HepG2 (cell line): ENCODE measurements around the gene ALCAM. TPM values are rescaled to one million over a fixed set of nuclear protein-coding genes. Genes with fewer than 3 reads are reported as not detected.

Experiments
- ATAC-seq: fragments of 200-7000 bp; cut with Tn5 transposase; 3 replicates; pipeline ENCODE4 v1.9.1; 2020; ENCODE audit warnings: mild to moderate bottlenecking, moderate library complexity
- BruUV-seq: library from RNA; stranded (reverse); fragments of 400-500 nt; replicated peaks from 2 replicates; lab custom pipeline; 2021; lab: Mats Ljungman, UMichigan
- CTCF ChIA-PET: fragments of 300-600 bp; formaldehyde crosslinking; extraction: SDS; loops from one replicate; lab custom pipeline; 2021; ENCODE audit warnings: low total read pairs, inconsistent platforms, low intra/inter-chr PET ratio; lab: Yijun Ruan, JAX
- POLR2A ChIA-PET: fragments of 350-600 bp; sonication (Branson Sonifier 250); formaldehyde crosslinking; loops from one replicate; lab custom pipeline; 2020; ENCODE audit warnings: antibody characterized with exemption, inconsistent platforms; lab: Yijun Ruan, JAX
- DNase-seq: peaks from one replicate; pipeline ENCODE4 v3.0.0-alpha.2; 2015; ENCODE audit warnings: low spot score
- FAIRE-seq: peaks from 3 replicates; lab custom pipeline; 2011; peaks lifted over from hg19 to GRCh38; lab: Jason Lieb, UNC
- H2AFZ ChIP-seq: one replicate; pipeline ENCODE4 v1.6.1; 2011; ENCODE audit warnings: low read length, inconsistent platforms
- H3K27ac ChIP-seq: fragments of 300-600 bp; 3 replicates; pipeline ENCODE4 v1.8.0; 2011; ENCODE audit warnings: mixed run types, mild to moderate bottlenecking, mixed read lengths, low read length, inconsistent platforms; ENCODE audit not compliant: insufficient read depth; ENCODE audit errors: extremely low read length
- H3K27me3 ChIP-seq, 2 experiments: fragments of 200-600 bp in 1 of 2; 2 replicates in 1 of 2; 3 replicates in 1 of 2; pipeline versions ENCODE4 v1.6.0 to v1.8.0; 2011; ENCODE audit warnings: low read length in 2 of 2, mild to moderate bottlenecking in 2 of 2, moderate library complexity in 2 of 2, inconsistent platforms in 1 of 2; ENCODE audit not compliant: insufficient read depth in 2 of 2, control insufficient read depth in 1 of 2
- H3K36me3 ChIP-seq, 2 experiments: fragments of 200-600 bp in 1 of 2; replicated peaks in 1 of 2; 2 replicates in 1 of 2; 3 replicates in 1 of 2; pipeline versions ENCODE4 v1.5.1 to v1.8.0; 2011; ENCODE audit warnings: low read length in 2 of 2, inconsistent platforms in 1 of 2; ENCODE audit not compliant: insufficient read depth in 2 of 2, control insufficient read depth in 1 of 2
- H3K4me1 ChIP-seq: 2 replicates; pipeline ENCODE4 v1.5.1; 2012; ENCODE audit warnings: low read length, inconsistent platforms; ENCODE audit not compliant: insufficient read depth
- H3K4me2 ChIP-seq: 2 replicates; pipeline ENCODE4 v1.6.0; 2011; ENCODE audit warnings: low read depth, low read length, inconsistent platforms
- H3K4me3 ChIP-seq, 3 experiments: fragments of 200-600 bp in 1 of 3; sonication (generic), shearing (Covaris generic) in 1 of 3; replicated peaks in 1 of 3; 2 replicates each; pipeline ENCODE4 v1.5.1; 2011 to 2016; ENCODE audit warnings: low read length in 3 of 3, inconsistent platforms in 2 of 3, low read depth in 2 of 3, mild to moderate bottlenecking in 2 of 3, control low read depth in 1 of 3, mixed read lengths in 1 of 3; ENCODE audit not compliant: insufficient read depth in 1 of 3
- H3K79me2 ChIP-seq: one replicate; pipeline ENCODE4 v1.6.1; 2011; ENCODE audit warnings: low read length, inconsistent platforms; ENCODE audit not compliant: insufficient read depth
- H3K9ac ChIP-seq: 2 replicates; pipeline ENCODE4 v1.6.0; 2011; ENCODE audit warnings: mild to moderate bottlenecking, low read depth, low read length, inconsistent platforms; ENCODE audit not compliant: insufficient read depth
- H3K9me3 ChIP-seq: 2 replicates; pipeline ENCODE4 v1.5.1; 2012; ENCODE audit warnings: mild to moderate bottlenecking, low read length
- H4K20me1 ChIP-seq: 2 replicates; pipeline ENCODE4 v1.6.0; 2011; ENCODE audit warnings: inconsistent platforms, mild to moderate bottlenecking, low read length, moderate library complexity; ENCODE audit not compliant: insufficient read depth
- CC2D1A ChIP-seq: sonication (generic); formaldehyde crosslinking; IDR thresholded peaks from 2 replicates; pipeline ENCODE4 v1.8.1; 2023; ENCODE audit warnings: mild to moderate bottlenecking, missing genetic modification reagents
- EEA1 ChIP-seq: sonication (generic); formaldehyde crosslinking; IDR thresholded peaks from 2 replicates; pipeline ENCODE4 v1.5.1; 2020; ENCODE audit warnings: mild to moderate bottlenecking, missing genetic modification reagents, borderline replicate concordance
- EED ChIP-seq: sonication (generic); formaldehyde crosslinking; IDR thresholded peaks from 2 replicates; pipeline ENCODE4 v1.5.0; 2020; ENCODE audit warnings: mild to moderate bottlenecking, missing genetic modification reagents
- ETV6 ChIP-seq: sonication (generic); formaldehyde crosslinking; conservative IDR thresholded peaks from 2 replicates; pipeline ENCODE4 v1.4.0; 2020; ENCODE audit warnings: missing genetic modification reagents
- GMEB2 ChIP-seq: IDR thresholded peaks from 2 replicates; pipeline ENCODE4 v1.6.1; 2016; ENCODE audit warnings: missing biosample characterization, missing genetic modification reagents, low read depth
- HMGA1 ChIP-seq: sonication (generic); formaldehyde crosslinking; conservative IDR thresholded peaks from 2 replicates; pipeline ENCODE4 v1.4.0; 2020; ENCODE audit warnings: missing genetic modification reagents
- KAT7 ChIP-seq: IDR thresholded peaks from 2 replicates; pipeline ENCODE4 v1.6.1; 2018; ENCODE audit warnings: borderline replicate concordance, missing compliant biosample characterization
- KDM2A ChIP-seq: sonication (generic); formaldehyde crosslinking; IDR thresholded peaks from 2 replicates; pipeline ENCODE4 v1.4.0; 2020; ENCODE audit warnings: low read depth, missing genetic modification reagents, borderline replicate concordance
- KDM4B ChIP-seq: sonication (generic); formaldehyde crosslinking; IDR thresholded peaks from 2 replicates; pipeline ENCODE4 v1.4.0; 2020; ENCODE audit warnings: missing genetic modification reagents
- REL ChIP-seq: sonication (generic); formaldehyde crosslinking; conservative IDR thresholded peaks from 2 replicates; pipeline ENCODE4 v1.8.0; 2022; ENCODE audit warnings: mild to moderate bottlenecking, missing genetic modification reagents, moderate library complexity
- TAF1 ChIP-seq: sonication (generic); formaldehyde crosslinking; IDR thresholded peaks from 2 replicates; pipeline ENCODE4 v1.4.0; 2020; ENCODE audit warnings: missing genetic modification reagents
- TAF15 ChIP-seq: fragments of 200-400 bp; formaldehyde crosslinking; IDR thresholded peaks from one replicate; pipeline ENCODE4 v1.6.1; 2018; ENCODE audit warnings: mild to moderate bottlenecking, low read depth, low read length; ENCODE audit not compliant: poor library complexity, severe bottlenecking
- TGIF2 ChIP-seq: IDR thresholded peaks from 2 replicates; pipeline ENCODE4 v1.6.1; 2016; ENCODE audit warnings: control low read depth, missing compliant biosample characterization
- ZGPAT ChIP-seq: IDR thresholded peaks from 2 replicates; pipeline ENCODE4 v1.6.1; 2016; ENCODE audit warnings: mild to moderate bottlenecking
- ZNF224 ChIP-seq: sonication (generic); formaldehyde crosslinking; IDR thresholded peaks from 2 replicates; pipeline ENCODE4 v1.5.0; 2020; ENCODE audit warnings: mild to moderate bottlenecking, missing genetic modification reagents
- ZNF644 ChIP-seq: IDR thresholded peaks from 2 replicates; pipeline ENCODE4 v1.6.1; 2016; ENCODE audit warnings: low read depth
- WGBS: methylation state at CpG from one replicate; pipeline ENCODE4 v1.1.6; 2017; ENCODE audit warnings: low lambda C conversion rate; 5-methylcytosine and 5-hydroxymethylcytosine counted together
- in situ Hi-C: cut with HindIII; loops from 2 replicates; pipeline ENCODE4 v1.10.0; 2017; ENCODE audit warnings: low pct_unique_long_range_greater_than_20kb; ENCODE audit not compliant: extremely low pct_ligation_motif_present
- intact Hi-C: fragments of 100-400 bp; cut with micrococcal nuclease; formaldehyde crosslinking; loops from one replicate; pipeline ENCODE4 v1.10.0; 2022; ENCODE audit not compliant: unreplicated experiment
- polyA plus RNA-seq, 8 experiments: library from polyadenylated mRNA; depleted of rRNA in 3 of 8; stranded (reverse) in 7 of 8; unstranded in 1 of 8; fragments of >200 nt; fragmentation: Illumina TruSeq in 4 of 8; extraction: Trizol in 4 of 8; gene quantifications; 2 replicates each; pipeline versions ENCODE4 v1.2.1 to v1.2.3, GENCODE V29; 2011 to 2016; ENCODE audit warnings: low read depth in 4 of 8, missing spikeins in 1 of 8, mixed read lengths in 1 of 8; ENCODE audit not compliant: insufficient read depth in 1 of 8
- total RNA-seq, 5 experiments: library from RNA; depleted of rRNA; stranded (reverse); fragments of >200 nt; fragmentation: Illumina TruSeq; extraction: Trizol; gene quantifications; 2 replicates each; pipeline ENCODE4 v1.2.3, GENCODE V29; 2016; ENCODE audit warnings: low read depth in 1 of 5

Gene ALCAM
- total and polyA plus RNA-seq, 2 of the 13 experiments (the other 11 are each of a cell fraction or from before 2014, with no cell fraction given), result 26.0 to 33.1 TPM

- H3K4me3 ChIP-seq, result no peak overlapping the region
- H3K27ac ChIP-seq, result no peak overlapping the region
- H3K27me3 ChIP-seq, result no peaks in the 10 kb centered on the region
- ATAC-seq (no peak), DNase-seq (no peak), FAIRE-seq (no peak)
- ChIA-PET CTCF (no interaction called here), POLR2A (no interaction called here)
- no peaks in the 10 kb centered on the region for H3K79me2 ChIP-seq
- H3K9ac ChIP-seq, result no peak overlapping the region
- TF ChIP-seq ZNF224 (CRISPR knock-in tag) (no peak), CC2D1A (CRISPR knock-in tag) (no peak), ETV6 (CRISPR knock-in tag) (no peak), EEA1 (CRISPR knock-in tag) (no peak)
- 5% methylated on average over 1 of the region's 1 CpG for WGBS
- no TSS peak for BruUV-seq
- no peaks in the 10 kb centered on the region for H4K20me1 ChIP-seq
- intact Hi-C loops (no loop called here), in situ Hi-C loops (no loop called here)
- no peaks in the 10 kb centered on the region for H3K36me3 ChIP-seq
- H2AFZ ChIP-seq, result no peak overlapping the region
- no peaks in the 10 kb centered on the region for H3K4me1 ChIP-seq
- no peaks in the 10 kb centered on the region for H3K9me3 ChIP-seq
- no peak overlapping the region for H3K4me2 ChIP-seq
Measured at GRCh38 chr3:105317841-105318240, 48.9 kb upstream of the ALCAM start.

- H2AFZ ChIP-seq, result no peak overlapping the region
- H4K20me1 ChIP-seq, result no peaks in the 10 kb centered on the region
- no peaks in the 10 kb centered on the region for H3K27me3 ChIP-seq
- H3K4me2 ChIP-seq, result no peak overlapping the region
- intact Hi-C loops (no loop called here), in situ Hi-C loops (no loop called here)
- no TSS peak for BruUV-seq
- ChIA-PET CTCF (no interaction called here), POLR2A (no interaction called here)
- no peaks in the 10 kb centered on the region for H3K36me3 ChIP-seq
- no peaks in the 10 kb centered on the region for H3K4me1 ChIP-seq
- H3K9ac ChIP-seq, result no peak overlapping the region
- H3K4me3 ChIP-seq, result no peak overlapping the region
- DNase-seq, result no peak
- FAIRE-seq, result no peak
- H3K9me3 ChIP-seq, result no peaks in the 10 kb centered on the region
- WGBS, result 1% methylated on average over 3 of the region's 3 CpGs
- no peaks in the 10 kb centered on the region for H3K79me2 ChIP-seq
- no peak overlapping the region for H3K27ac ChIP-seq
- no peak for ATAC-seq
- no peak for TF ChIP-seq REL (CRISPR knock-in tag)
- TF ChIP-seq TGIF2 (CRISPR knock-in tag), result no peak
- TF ChIP-seq EED, result no peak
- no peak for TF ChIP-seq KDM2A
- TF ChIP-seq HMGA1 (CRISPR knock-in tag), result no peak
- no peak for TF ChIP-seq TAF15
- no peak for TF ChIP-seq GMEB2 (CRISPR knock-in tag)
- no peak for TF ChIP-seq ZGPAT (CRISPR knock-in tag)
- no peak for TF ChIP-seq KAT7 (CRISPR knock-in tag)
- no peak for TF ChIP-seq KDM4B
- no peak for TF ChIP-seq ZNF644 (CRISPR knock-in tag)
- no peak for TF ChIP-seq TAF1 (CRISPR knock-in tag)
Measured at GRCh38 chr3:105322570-105323273, 44.0 kb upstream of the ALCAM start.
